ENCODE measurements around the gene APPBP2.
"Not testable (repeated sequence)": the region's sequence is repeated elsewhere in the genome, so short reads cannot be mapped to it uniquely, and the experiment has no call there.

Gene APPBP2

DNA sequence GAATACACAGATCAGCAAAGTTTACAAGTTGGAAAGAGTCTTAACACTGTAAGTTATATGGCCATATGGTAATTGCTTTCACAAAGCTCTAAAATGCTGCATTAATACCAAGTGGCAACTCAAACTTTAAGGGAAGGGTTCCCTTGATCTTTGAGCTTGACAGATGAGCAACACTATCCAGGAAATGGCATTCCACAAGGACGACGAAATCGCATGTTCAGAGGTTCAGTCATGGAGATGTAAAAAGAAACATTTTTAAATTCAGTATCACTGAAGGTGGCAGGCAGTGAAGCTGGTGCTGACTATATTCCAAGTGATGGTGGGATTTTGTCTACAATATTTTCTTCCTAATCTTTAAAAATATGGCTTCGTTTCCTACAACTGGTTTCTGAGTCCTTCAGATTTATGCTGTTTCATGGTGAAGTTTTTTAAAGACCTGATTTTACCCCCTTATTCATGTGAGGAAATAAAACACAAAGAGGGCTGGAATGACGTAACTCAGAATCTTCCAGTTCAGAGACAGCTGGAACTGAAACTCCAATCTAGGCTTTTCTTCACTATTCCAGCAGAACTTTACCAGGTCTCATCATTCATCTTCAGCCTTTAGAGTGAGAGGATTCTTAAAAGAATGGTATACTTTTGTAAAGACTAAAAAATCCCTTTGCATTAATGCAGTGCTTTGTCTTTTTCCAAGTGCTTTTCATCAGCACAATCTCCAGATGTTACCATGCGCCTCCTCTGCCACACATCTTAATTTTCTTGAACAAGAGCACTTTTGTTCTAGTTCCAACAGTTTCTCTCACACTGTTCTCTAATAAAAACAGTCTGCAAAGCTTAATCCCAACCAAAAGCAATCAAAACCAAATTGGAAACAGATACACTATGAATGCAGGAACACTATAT lies 83.5 kb downstream of the APPBP2 start:
- peak; percentile 29 for FAIRE-seq
- DNase-seq (ENCODE audit: extremely low spot score, insufficient read length, low read depth) = no peak

DNA sequence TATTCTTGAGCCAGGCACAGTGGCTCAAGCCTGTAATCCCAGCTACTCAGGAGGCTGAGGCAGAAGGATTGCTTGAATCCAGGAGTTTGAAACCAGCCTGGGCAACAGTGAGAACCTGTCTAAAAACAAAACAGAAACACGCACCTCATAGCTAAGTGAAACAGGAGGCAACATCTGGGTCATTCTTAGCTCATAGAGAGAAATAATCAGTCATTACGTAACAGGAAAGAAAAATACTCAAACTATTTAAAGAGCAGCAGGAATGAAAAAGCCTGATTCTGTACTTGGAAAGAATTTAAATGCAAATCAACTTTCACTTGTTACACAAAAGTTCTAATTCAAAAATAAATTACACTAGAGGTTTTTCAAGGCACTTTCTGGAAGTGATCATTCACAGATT lies 86.5 kb downstream of the APPBP2 start:
- peak; percentile 47 for FAIRE-seq
- DNase-seq (ENCODE audit: extremely low spot score, insufficient read length, low read depth) = no peak

DNA sequence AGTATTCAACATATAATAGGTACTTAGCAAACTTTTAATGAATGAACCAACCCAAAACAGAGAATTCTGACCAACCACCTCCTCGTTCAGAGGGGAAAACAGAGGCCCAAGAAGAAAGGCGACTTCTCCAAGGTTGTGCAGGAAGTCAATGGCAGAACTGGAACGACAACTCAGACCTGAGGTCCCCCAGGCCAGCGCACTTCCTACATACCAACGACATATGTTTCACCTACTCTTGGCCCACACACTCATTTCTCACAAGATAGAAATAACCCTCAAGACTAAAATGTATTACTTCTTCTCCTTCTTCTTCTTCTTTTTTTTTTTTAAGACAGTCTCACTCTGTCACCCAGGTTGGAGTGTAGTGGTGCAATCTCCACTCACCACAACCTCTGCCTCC lies 89.4 kb downstream of the APPBP2 start:
- FAIRE-seq (no peak), DNase-seq (ENCODE audit: extremely low spot score, insufficient read length, low read depth) (no peak)

DNA sequence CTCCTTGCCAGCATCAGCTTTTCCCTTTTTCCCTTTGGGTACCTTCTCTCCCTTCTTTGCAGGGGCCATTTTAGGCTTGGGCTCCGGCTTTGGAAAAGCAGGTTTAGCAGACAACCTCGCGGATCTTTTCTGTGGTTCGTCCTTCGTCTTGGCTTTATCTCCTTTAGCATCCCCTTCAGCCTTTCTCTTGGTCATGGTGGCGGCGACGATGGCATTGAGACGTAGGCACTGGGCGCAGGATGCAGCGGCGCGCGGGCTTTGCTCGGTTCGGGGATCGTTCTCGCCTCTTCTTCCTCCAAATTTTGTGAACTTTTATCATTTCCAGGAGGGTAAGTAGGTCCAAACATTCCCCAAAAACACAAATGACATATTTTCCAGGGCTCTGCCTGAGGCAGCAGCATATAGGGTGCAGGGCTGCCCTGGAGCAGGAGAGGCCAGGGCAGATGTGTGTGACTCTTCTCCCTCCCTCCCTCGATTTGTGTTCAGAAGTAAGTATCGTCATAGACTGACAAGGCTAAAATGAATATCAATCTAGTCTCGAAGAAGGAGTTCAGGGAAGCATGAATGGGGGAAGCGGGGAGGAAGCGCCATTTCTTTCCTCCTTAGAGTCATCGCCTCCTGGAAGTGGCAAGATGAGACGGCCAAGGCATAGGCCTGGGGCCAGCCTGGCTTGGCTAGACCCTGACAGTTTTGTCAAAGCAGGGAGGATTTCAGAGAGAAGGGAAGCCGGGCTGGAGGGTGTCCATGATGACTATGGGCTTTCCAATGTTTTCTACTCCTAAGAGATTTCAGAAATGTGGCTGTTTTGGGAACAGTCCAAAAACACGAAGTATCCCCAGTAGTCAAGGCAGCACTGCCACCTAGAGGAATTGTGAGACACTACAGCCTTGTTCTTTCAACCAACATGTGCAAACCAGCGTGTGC lies 90.5 kb downstream of the APPBP2 start:
- FAIRE-seq (peak; percentile 81), DNase-seq (ENCODE audit: extremely low spot score, insufficient read length, low read depth) (peak; percentile 46)

DNA sequence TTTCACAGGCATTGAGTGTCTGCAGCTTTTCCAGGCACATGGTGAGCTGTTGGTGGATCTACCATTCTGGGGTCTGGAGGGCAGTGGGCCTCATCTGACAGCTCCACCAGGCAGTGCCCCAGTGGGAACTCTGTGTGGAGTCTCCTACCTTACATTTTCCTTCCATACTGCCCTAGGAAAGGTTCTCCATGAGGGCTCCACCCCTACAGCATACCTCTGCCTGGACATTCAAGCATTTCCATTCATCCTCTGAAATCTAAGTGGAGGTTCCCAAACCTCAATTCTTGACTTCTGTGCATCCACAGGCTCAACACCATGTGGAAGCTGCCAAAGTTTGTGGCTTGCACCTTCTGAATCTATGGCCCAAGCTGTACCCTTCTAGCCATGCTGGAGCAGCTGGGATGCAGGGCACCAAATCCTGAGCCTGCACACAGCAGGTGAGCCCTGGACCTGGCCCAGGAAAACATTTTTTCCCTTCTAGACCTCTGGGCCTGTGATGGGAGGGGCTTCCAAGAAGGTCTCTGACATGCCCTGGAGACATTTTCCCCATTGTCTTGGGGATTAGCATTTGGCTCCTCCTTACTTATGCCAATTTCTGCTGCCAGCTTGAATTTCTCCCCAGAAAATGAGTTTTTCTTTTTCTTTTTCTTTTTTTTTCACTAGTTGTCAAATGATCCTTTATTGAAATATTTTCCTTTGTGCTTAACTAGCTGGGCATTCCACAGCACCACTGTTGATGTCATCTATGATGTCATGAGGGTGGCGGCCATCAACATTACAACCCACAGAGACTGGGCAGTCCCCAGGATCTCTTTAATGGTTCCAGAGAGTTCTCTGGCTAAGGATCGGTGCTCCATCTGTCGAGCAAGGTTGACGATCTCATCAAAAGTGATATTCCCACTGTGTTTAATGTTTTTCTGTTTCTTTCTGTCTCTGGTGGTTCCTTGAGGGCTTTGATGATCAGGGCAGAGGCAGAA lies 92.7 kb downstream of the APPBP2 start:
- FAIRE-seq; DNase-seq (ENCODE audit: extremely low spot score, insufficient read length, low read depth): not testable (repeated sequence)

DNA sequence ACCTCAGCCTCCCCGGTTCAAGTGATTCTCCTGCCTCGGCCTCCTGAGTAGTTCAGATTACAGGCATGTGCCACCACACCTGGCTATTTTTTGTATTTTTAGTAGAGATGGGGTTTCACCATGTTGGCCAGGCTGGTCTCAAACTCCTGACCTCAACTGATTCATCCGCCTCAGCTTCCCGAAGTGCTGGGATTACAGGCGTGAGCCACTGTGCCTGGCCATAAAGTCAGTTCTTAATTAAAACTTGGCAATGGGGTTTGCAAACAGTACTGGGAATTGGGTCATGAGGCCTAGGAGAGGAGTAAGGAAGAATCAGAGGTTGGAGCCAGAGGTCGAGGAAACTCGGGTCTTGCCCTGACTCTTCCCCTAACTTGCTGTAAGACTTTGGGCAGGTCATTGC lies 95.5 kb downstream of the APPBP2 start:
- not testable (repeated sequence) for FAIRE-seq; DNase-seq (ENCODE audit: extremely low spot score, insufficient read length, low read depth)

DNA sequence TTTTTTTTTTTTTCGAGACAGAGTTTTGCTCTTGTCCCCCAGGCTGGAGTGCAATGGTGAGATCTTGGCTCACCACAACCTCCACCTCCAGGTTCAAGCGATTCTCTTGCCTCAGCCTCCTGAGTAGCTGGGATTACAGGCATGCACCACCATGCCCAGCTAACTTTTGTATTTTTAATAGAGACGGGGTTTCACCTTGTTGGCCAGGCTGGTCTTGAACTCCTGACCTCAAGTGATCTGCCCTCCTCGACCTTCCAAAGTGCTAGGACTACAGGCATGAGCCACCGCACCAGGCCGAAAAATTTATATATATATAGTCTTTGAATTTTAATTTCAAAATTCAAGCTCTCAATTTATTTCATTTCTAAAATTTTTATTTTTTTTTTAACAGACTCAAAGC lies 97.6 kb downstream of the APPBP2 start:
- FAIRE-seq; DNase-seq (ENCODE audit: extremely low spot score, insufficient read length, low read depth): not testable (repeated sequence)

DNA sequence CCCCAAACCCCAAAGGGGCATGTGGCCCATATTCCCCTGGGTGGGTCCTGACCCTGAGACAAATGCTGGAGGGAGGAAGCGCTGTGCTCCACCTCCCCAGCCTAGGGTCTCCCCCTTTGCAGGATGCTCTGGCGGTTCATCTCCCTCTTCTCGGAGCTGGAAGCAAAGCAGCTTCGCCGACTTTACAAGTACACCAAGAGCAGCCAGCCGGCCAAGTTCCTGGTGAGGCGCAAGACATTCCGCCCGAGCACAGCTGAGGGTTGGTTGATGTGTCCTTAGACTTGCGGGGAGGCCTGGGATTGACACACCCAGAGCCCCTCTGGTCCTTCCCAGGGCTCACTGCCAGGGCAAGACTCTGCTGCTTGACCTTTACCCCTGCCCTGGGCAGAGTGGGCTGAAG lies 99.4 kb downstream of the APPBP2 start:
- FAIRE-seq = no peak
- DNase-seq (ENCODE audit: extremely low spot score, insufficient read length, low read depth) = no peak

DNA sequence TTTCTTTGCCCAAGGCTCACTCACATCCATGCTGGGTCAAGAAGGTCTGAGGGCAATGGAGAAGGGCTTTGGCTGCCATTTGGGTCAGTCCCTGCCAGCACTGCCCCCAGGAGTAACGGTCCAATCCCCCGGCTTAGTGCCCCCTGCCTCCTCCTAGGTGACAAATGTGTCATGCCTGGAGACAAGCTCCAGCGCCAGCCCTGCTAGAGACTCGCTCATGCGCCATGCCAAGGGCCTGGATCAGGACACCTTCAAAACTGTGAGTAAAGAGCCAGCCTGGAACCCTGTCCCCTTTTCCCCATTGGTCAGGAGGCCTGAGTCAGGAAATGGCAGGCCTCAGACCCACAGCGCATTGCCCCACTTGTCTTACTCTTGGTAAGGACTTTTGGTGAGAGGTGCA lies 100.4 kb downstream of the APPBP2 start:
- FAIRE-seq = no peak

DNA sequence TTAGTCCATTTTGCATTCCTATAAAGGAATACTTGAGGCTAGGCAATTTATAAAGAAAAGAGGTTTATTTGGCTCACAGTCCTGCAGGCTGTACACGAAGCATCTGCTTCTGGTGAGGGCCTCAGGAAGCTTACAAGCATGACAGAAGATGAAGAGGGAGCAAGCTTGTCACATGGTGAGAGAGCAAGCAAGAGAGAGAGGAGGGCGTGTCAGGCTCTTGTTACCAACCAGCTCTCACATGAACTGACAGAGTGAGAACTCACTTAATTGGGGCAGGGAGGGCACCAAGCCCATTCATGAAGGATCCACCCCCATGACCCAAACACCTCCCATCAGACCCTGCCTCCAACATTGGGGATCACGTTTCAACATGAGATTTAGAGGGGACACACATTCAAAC lies 102.2 kb downstream of the APPBP2 start:
- FAIRE-seq = no peak
- DNase-seq (ENCODE audit: extremely low spot score, insufficient read length, low read depth) = no peak

More for the DNA sequence above, 100.4 kb downstream of the APPBP2 start:
- no peak for DNase-seq (ENCODE audit: extremely low spot score, insufficient read length, low read depth)

DNA sequence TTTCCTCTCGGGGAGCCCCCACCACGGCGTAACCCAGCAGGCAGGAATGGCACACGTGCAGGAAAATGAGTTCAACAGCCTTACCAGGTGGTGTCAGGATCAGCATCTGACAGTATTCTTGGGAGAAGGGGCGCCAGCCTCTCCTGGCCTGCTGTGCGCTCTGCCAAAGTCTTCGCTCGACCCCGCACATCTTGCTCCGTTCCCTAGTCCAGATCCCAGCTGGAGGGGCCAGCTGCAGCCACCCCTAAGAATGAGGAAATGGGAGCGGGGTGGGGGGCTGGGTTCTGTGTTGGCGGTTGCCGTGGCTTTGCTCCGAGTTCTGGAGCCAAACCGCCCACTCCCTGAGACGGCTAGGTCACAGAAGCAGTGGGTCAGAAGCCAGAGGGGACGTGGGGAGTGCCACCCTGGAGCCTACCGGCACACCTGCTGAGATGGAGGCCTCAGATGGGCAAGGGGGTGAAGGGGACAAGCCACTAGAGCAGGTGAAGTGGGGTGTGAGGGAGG lies 103.8 kb downstream of the APPBP2 start, which contains the start of gene CHCT1:
CHCT1 (plus strand) TSS at position 328 of the 504 bp plus-strand sequence; CDS start at position 432, 104 bp downstream.
- DNase-seq (ENCODE audit: extremely low spot score, insufficient read length, low read depth) = no peak

DNA sequence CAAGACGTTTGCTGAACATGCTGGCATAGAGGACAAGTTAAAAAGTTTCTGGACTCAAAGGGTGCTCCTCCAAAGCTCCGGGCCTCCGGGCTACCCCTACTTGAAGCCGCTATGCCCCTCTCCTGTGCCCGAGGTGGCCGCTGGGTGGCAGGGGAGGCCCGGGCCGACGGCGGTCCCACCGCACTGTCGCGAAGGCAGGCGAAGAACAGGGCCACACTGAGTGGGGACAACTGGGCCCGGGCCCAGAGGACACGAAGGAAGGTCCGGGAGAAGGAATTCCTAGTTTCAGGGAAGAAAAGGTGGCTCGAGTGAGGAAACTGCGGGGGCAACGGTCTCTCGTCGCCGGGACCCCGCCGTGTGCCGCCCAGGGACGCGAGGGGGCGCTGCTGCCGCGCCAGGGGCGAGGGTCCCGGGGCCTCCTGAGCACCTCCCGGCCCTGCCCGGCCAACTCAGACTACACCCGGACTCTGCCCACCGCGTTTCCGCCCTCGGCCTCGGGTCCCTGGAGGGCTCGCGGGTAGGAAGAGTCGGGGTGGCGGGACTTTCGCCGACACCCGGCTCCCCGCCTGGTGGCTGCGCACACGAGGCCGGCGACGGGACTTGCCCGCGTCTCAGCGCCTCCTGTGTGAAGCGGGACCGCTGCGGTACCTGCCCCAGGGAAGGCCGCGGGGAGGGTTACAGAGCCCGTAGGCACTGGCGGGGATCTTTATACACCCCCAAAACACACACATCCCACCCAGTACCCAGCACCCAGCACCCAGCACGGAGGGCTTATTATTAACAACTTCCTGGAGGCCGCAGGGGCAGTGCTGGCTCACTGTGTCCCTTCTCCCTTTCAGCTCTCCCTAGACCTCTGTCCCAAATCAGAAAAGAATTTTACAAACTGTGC lies 104.5 kb downstream of the APPBP2 start:
- DNase-seq (ENCODE audit: extremely low spot score, insufficient read length, low read depth) (peak; percentile 72), FAIRE-seq (peak; percentile 68)

More for the DNA sequence above, 103.8 kb downstream of the APPBP2 start, which contains the start of gene CHCT1:
- no peak for FAIRE-seq

DNA sequence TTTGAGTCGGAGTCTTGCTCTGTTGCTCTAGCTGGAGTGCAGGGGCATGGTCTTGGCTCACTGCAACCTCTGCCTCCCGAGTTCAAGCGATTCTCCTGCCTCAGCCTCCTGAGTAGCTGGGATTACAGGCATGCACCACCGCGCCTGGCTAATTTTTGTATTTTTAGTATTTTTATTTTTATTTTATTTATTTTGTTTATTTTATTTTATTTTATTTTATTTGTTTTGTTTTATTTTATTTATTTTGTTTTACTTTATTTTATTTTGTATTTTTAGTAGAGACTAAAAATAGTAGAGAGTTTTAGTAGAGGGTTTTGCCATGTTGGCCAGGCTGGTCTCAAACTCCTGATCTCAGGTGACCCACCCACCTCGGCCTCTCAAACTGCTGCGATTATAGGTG lies 106.2 kb downstream of the APPBP2 start:
- DNase-seq (ENCODE audit: extremely low spot score, insufficient read length, low read depth); FAIRE-seq: not testable (repeated sequence)

DNA sequence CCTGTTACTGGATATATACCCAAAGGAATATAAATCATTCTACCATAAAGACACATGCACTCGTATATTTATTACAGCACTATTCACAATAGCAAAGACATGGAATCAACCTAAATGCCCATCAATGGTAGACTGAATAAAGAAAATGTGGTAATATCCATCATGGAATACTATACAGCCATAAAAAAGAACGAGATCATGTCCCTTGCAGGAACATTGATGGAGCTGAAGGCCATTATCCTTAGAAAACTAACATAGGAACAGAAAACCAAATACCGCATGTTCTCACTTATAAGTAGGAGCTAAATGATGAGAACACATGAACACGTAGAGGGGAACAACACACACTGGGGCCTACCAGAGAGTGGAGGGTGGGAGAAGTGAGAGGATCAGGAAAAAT lies 107.0 kb downstream of the APPBP2 start:
- DNase-seq (ENCODE audit: extremely low spot score, insufficient read length, low read depth); FAIRE-seq: not testable (repeated sequence)

DNA sequence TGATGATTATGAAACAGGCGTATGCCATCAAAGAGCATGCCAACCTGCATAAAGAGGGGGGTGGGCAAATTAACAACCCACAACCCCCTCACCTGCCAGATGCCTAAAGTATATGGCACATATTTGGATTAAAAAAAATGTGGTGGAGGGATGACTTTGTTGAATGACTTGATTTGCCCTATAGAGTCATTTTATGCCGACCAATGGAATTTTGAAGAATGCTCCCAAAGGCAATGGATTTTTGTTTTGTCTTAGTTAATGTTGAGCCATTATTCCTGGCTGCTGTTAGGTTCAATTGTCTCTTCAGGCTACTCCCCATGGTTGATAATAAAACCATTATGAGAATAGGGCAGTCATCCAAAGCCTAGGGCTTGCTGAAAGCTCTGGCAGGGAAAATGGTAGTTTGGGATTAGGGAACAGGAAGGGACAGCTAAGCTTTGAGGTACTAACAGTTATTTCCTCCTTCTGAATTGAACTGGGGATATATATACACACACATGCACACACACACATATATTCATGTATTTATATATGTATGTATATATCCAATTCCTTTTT lies 109.6 kb downstream of the APPBP2 start:
- FAIRE-seq (no peak), DNase-seq (ENCODE audit: extremely low spot score, insufficient read length, low read depth) (no peak)

DNA sequence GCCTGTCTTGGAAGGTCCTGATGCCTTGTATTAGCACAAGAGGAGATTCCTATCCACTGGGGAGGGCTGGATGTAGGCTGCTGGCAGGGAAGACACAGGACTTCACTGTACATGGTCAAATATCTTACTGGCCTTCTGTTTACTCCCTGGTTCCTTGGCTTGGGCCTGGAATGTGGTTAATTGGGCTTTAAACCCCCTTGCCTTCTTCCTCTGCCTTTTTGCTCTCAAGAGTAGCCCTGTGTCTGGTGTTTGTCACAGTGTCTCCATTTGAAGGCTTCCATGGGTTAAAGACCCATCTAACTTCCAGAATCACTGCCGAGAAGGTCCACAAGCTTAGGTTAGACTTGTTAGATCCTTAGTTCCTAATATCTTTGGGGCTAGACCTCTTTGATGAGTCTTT lies 110.9 kb downstream of the APPBP2 start:
- FAIRE-seq (no peak), DNase-seq (ENCODE audit: extremely low spot score, insufficient read length, low read depth) (no peak)

DNA sequence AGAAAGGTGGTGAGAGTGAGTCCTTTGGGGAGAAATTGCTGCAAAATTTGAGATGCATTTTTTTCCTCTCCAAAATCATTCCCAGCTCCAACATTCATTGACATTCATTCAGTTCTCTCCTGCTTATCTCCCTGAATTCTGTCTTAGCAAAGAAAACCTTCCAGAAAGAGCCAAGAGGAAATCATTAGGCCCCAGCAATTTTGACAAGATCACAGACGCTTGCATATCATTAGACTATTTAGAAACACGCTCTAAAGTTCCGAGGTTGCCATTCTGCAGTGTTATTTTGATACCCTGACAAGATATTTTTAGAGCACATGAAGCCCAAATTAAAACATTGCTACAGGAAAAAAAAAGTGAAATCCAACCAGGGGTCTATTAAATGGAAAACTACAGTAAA lies 113.3 kb downstream of the APPBP2 start:
- no peak for FAIRE-seq
- no peak for DNase-seq (ENCODE audit: extremely low spot score, insufficient read length, low read depth)

DNA sequence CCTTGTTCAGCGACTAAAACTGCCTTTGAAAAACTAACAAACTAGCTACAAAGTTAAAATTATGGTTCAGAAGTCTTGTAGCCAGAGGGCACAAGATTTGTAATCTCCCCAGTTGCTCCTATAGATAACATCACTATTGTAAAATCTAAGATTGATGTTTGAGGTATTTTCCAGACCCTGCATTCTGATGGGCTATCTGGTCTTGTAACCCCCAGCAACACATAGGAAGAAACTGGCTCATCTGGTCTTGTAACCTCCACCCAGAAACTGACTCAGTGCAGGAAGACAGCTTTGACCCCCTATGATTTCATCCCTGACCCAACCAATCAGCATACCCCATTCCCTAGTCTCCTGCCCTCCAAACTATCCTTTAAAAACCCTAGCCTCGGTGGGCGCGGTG lies 116.0 kb downstream of the APPBP2 start:
- DNase-seq (ENCODE audit: extremely low spot score, insufficient read length, low read depth) (no peak), FAIRE-seq (no peak)

Measured in GM18507 (cell line).